Panc1 (cell line): ENCODE measurements around the gene UPK1B. TPM values are rescaled to one million over a fixed set of nuclear protein-coding genes. Genes with fewer than 3 reads are reported as not detected.

Experiments
- ATAC-seq: fragments of 200-7000 bp; cut with Tn5 transposase; 2 replicates; pipeline ENCODE4 v1.9.1; 2020; ENCODE audit warnings: mild to moderate bottlenecking, moderate library complexity
- BruUV-seq: library from RNA; stranded (reverse); fragments of 400-500 nt; replicated peaks from 2 replicates; lab custom pipeline; 2021; lab: Mats Ljungman, UMichigan
- CTCF ChIA-PET: fragments of 300-600 bp; sonication (Branson Sonifier 250); formaldehyde crosslinking; loops from one replicate; lab custom pipeline; 2022; ENCODE audit warnings: antibody characterized with exemption; lab: Charles Lee
- POLR2A ChIA-PET: fragments of 300-600 bp; sonication (Branson Sonifier 250); formaldehyde crosslinking; loops from one replicate; lab custom pipeline; 2022; ENCODE audit warnings: antibody characterized with exemption; lab: Charles Lee
- DNase-seq: peaks from one replicate; pipeline ENCODE4 v3.0.0-alpha.2; 2010; ENCODE audit warnings: low read depth, low spot score
- H3K27ac ChIP-seq: 2 replicates; pipeline ENCODE4 v1.5.1; 2011; ENCODE audit warnings: mild to moderate bottlenecking, low read length, inconsistent platforms
- H3K27me3 ChIP-seq: fragments of 200-500 bp; sonication (Bioruptor generic); 2 replicates; pipeline ENCODE4 v1.6.0; 2014; ENCODE audit warnings: low read length, inconsistent platforms; ENCODE audit not compliant: control insufficient read depth, insufficient read depth
- H3K36me3 ChIP-seq: fragments of 200-500 bp; sonication (Bioruptor generic); 2 replicates; pipeline ENCODE4 v1.5.1; 2014; ENCODE audit warnings: inconsistent platforms, mild to moderate bottlenecking, low read length, moderate library complexity; ENCODE audit not compliant: control insufficient read depth, insufficient read depth
- H3K4me1 ChIP-seq: 2 replicates; pipeline ENCODE4 v1.5.1; 2011; ENCODE audit warnings: inconsistent platforms, mild to moderate bottlenecking, low read length, moderate library complexity; ENCODE audit not compliant: control insufficient read depth, insufficient read depth
- H3K4me3 ChIP-seq, 2 experiments: 2 replicates each; pipeline ENCODE4 v1.5.1; 2011 to 2012; ENCODE audit warnings: low read depth in 2 of 2, low read length in 2 of 2, mild to moderate bottlenecking in 2 of 2, inconsistent platforms in 1 of 2, moderate library complexity in 1 of 2
- H3K9me3 ChIP-seq: fragments of 200-500 bp; sonication (Bioruptor generic); 2 replicates; pipeline ENCODE4 v1.5.1; 2014; ENCODE audit warnings: low read depth, mild to moderate bottlenecking, inconsistent platforms, low read length, moderate library complexity; ENCODE audit not compliant: control insufficient read depth, insufficient read depth
- CTCF ChIP-seq: fragments of 450-650 bp; IDR thresholded peaks from 2 replicates; pipeline ENCODE4 v1.5.1; 2017; ENCODE audit warnings: mild to moderate bottlenecking
- POLR2AphosphoS5 ChIP-seq: IDR thresholded peaks from 2 replicates; pipeline ENCODE4 v1.6.1; 2012; ENCODE audit warnings: mild to moderate bottlenecking, low read depth, low read length, moderate library complexity
- REST ChIP-seq, 2 experiments: IDR thresholded peaks; 2 replicates each; pipeline ENCODE4 v1.6.1; 2011 to 2012; ENCODE audit warnings: low read depth in 2 of 2, control low read depth in 1 of 2, low read length in 1 of 2, mild to moderate bottlenecking in 1 of 2, moderate library complexity in 1 of 2; ENCODE audit not compliant: insufficient read depth in 1 of 2
- SIN3A ChIP-seq: IDR thresholded peaks from 2 replicates; pipeline ENCODE4 v1.6.1; 2012; ENCODE audit warnings: low read depth, mild to moderate bottlenecking, low read length, moderate library complexity, borderline replicate concordance; ENCODE audit not compliant: insufficient read depth
- TCF7L2 ChIP-seq: IDR thresholded peaks from 2 replicates; pipeline ENCODE4 v1.6.1; 2011; ENCODE audit warnings: mild to moderate bottlenecking, low read depth, low read length, inconsistent platforms
- in situ Hi-C: cut with HindIII; loops from 2 replicates; pipeline ENCODE4 v1.10.0; 2016; ENCODE audit warnings: low sequenced_read_pairs, low pct_unique_long_range_greater_than_20kb
- intact Hi-C: fragments of 100-400 bp; cut with micrococcal nuclease; formaldehyde crosslinking; loops from one replicate; pipeline ENCODE4 v1.10.0; 2022; ENCODE audit not compliant: unreplicated experiment
- total RNA-seq: library from RNA; stranded (reverse); gene quantifications from one replicate; pipeline ENCODE4 v1.2.1, GENCODE V29; 2021; ENCODE audit not compliant: unreplicated experiment

UPK1B gene
- total RNA-seq, 1 experiment from 2014 or later, result 4.4 TPM

GRCh38 chr3:119237299-119237698 is 63.9 kb downstream of the UPK1B start:
- no peak for ATAC-seq
- no peaks in the 10 kb centered on the region for H3K27me3 ChIP-seq
- no peak overlapping the region for H3K27ac ChIP-seq
- peaks cover 21% of the 10 kb centered on the region for H3K4me1 ChIP-seq
- in situ Hi-C loops (no loop called here), intact Hi-C loops (no loop called here)
- TF ChIP-seq SIN3A (no peak), REST (IDR thresholded peaks at IDR 0.05; ENCODE audit: insufficient read depth in 1 of 2, low read depth in 2 of 2, low read length in 1 of 2) (no peak), CTCF (no peak), POLR2AphosphoS5 (no peak)
- no peaks in the 10 kb centered on the region for H3K9me3 ChIP-seq
- ChIA-PET POLR2A (no interaction called here), CTCF (no interaction called here)
- H3K4me3 ChIP-seq, result no peak overlapping the region
- H3K36me3 ChIP-seq, result peaks cover 12% of the 10 kb centered on the region
- BruUV-seq, result no TSS peak
- DNase-seq, result no peak

- intact Hi-C loops (no loop called here), in situ Hi-C loops (no loop called here)
- no peak overlapping the region for H3K4me3 ChIP-seq
- H3K36me3 ChIP-seq, result peaks cover 12% of the 10 kb centered on the region
- H3K27me3 ChIP-seq, result no peaks in the 10 kb centered on the region
- H3K27ac ChIP-seq, result no peak overlapping the region
- no TSS peak for BruUV-seq
- no peak for DNase-seq
- POLR2A ChIA-PET, result no interaction called here
- no peaks in the 10 kb centered on the region for H3K9me3 ChIP-seq
- CTCF ChIA-PET, result no interaction called here
- TF ChIP-seq SIN3A, result no peak
- no peak for TF ChIP-seq TCF7L2
- TF ChIP-seq REST (IDR thresholded peaks at IDR 0.05; ENCODE audit: insufficient read depth in 1 of 2, low read depth in 2 of 2, low read length in 1 of 2), result no peak
- TF ChIP-seq CTCF, result no peak
- TF ChIP-seq POLR2AphosphoS5, result no peak
- no peak for ATAC-seq
- peaks cover 21% of the 10 kb centered on the region for H3K4me1 ChIP-seq
These were observed 65.0 kb downstream of the UPK1B start for GRCh38 chr3:119238363-119238762.
